H1 (cell line): ENCODE data around the gene CADM2. TPM values are rescaled to one million over a fixed set of nuclear protein-coding genes. Genes with fewer than 3 reads are reported as not detected.

Experiments used
- CTCF ChIA-PET: fragments of 300-600 bp; sonication (Branson Sonifier 250); formaldehyde crosslinking; loops from one replicate; lab custom pipeline; 2021; ENCODE audit not compliant: partially characterized antibody; lab: Charles Lee
- POLR2A ChIA-PET: fragments of 300-600 bp; sonication (Branson Sonifier 250); formaldehyde crosslinking; loops from one replicate; lab custom pipeline; 2021; ENCODE audit warnings: inconsistent platforms; ENCODE audit not compliant: partially characterized antibody; lab: Charles Lee
- DNase-seq, 2 experiments: peaks; one replicate each; pipeline versions ENCODE4 v3.0.0 to v3.0.0-alpha.2; 2010 to 2022; ENCODE audit warnings: low spot score in 2 of 2, low read depth in 1 of 2, mixed read lengths in 1 of 2
- FAIRE-seq: peaks from 2 replicates; lab custom pipeline; 2011; peaks lifted over from hg19 to GRCh38; lab: Jason Lieb, UNC
- H2AFZ ChIP-seq: 2 replicates; pipeline ENCODE4 v1.8.1; 2012; ENCODE audit warnings: low read length, inconsistent platforms
- H2AK5ac ChIP-seq: 2 replicates; pipeline ENCODE4 v1.6.1; 2013; ENCODE audit warnings: low read depth, low read length
- H2BK120ac ChIP-seq: replicated peaks from 2 replicates; pipeline ENCODE3; 2013; ENCODE audit warnings: low read depth, low read length, inconsistent platforms
- H2BK12ac ChIP-seq: 2 replicates; pipeline ENCODE4 v1.6.1; 2013; ENCODE audit warnings: low read depth, low read length
- H2BK15ac ChIP-seq: 2 replicates; pipeline ENCODE4 v1.6.1; 2013; ENCODE audit warnings: low read length
- H2BK20ac ChIP-seq: 2 replicates; pipeline ENCODE4 v1.6.1; 2013; ENCODE audit warnings: low read length
- H2BK5ac ChIP-seq: 2 replicates; pipeline ENCODE4 v1.6.1; 2013; ENCODE audit warnings: low read depth, low read length
- H3K14ac ChIP-seq: 2 replicates; pipeline ENCODE4 v1.6.1; 2013; ENCODE audit warnings: inconsistent platforms; ENCODE audit not compliant: insufficient read length
- H3K18ac ChIP-seq: 2 replicates; pipeline ENCODE4 v1.6.1; 2013; ENCODE audit warnings: low read length; ENCODE audit errors: extremely low read depth
- H3K23ac ChIP-seq: 2 replicates; pipeline ENCODE4 v1.6.1; 2013; ENCODE audit warnings: inconsistent platforms; ENCODE audit not compliant: insufficient read length
- H3K23me2 ChIP-seq: 2 replicates; pipeline ENCODE4 v1.6.1; 2013; ENCODE audit warnings: low read depth, low read length
- H3K27ac ChIP-seq: 2 replicates; pipeline ENCODE4 v1.6.1; 2011; ENCODE audit warnings: low read depth, low read length, inconsistent platforms
- H3K27me3 ChIP-seq, 4 experiments: replicated peaks in 1 of 4; 1 replicate in 1 of 4; 2 replicates in 3 of 4; pipeline versions ENCODE4 v1.6.1 to v1.8.1; 2011 to 2013; ENCODE audit warnings: low read length in 3 of 4, mild to moderate bottlenecking in 3 of 4, inconsistent platforms in 2 of 4, mixed read lengths in 2 of 4, moderate library complexity in 1 of 4; ENCODE audit not compliant: control insufficient read depth in 3 of 4, insufficient read depth in 3 of 4; ENCODE audit errors: extremely low read depth in 1 of 4
- H3K36me3 ChIP-seq, 4 experiments: 2 replicates each; pipeline versions ENCODE4 v1.6.1 to v1.8.1; 2011 to 2013; ENCODE audit warnings: mild to moderate bottlenecking in 4 of 4, low read length in 3 of 4, moderate library complexity in 2 of 4, control low read depth in 1 of 4, inconsistent platforms in 1 of 4; ENCODE audit not compliant: insufficient read depth in 4 of 4, control insufficient read depth in 2 of 4
- H3K4ac ChIP-seq: replicated peaks from 2 replicates; pipeline ENCODE3; 2013; ENCODE audit warnings: low read length, low read depth, mixed read lengths, inconsistent platforms; ENCODE audit not compliant: insufficient read length
- H3K4me1 ChIP-seq, 4 experiments: replicated peaks in 1 of 4; 1 replicate in 1 of 4; 2 replicates in 3 of 4; pipeline versions ENCODE4 v1.6.1 to v1.8.1; 2011 to 2013; ENCODE audit warnings: low read length in 3 of 4, inconsistent platforms in 2 of 4, mixed read lengths in 1 of 4; ENCODE audit not compliant: insufficient read depth in 4 of 4, control insufficient read depth in 3 of 4
- H3K4me2 ChIP-seq, 2 experiments: 2 replicates each; pipeline versions ENCODE4 v1.6.1 to v1.8.1; 2011 to 2013; ENCODE audit warnings: low read depth in 2 of 2, low read length in 2 of 2, control low read depth in 1 of 2, inconsistent platforms in 1 of 2, mild to moderate bottlenecking in 1 of 2; ENCODE audit not compliant: insufficient read depth in 1 of 2
- H3K4me3 ChIP-seq, 4 experiments: fragments of 200-600, 300-600 bp in 1 of 4; sonication (generic), shearing (Covaris generic), sonication (Bioruptor Twin) in 1 of 4; 2 replicates each; pipeline versions ENCODE4 v1.5.1 to v1.8.1; 2011 to 2016; ENCODE audit warnings: low read length in 4 of 4, low read depth in 3 of 4, control low read depth in 2 of 4, inconsistent platforms in 2 of 4, mild to moderate bottlenecking in 2 of 4, mixed read lengths in 1 of 4, moderate library complexity in 1 of 4; ENCODE audit not compliant: insufficient read depth in 2 of 4; ENCODE audit errors: extremely low read depth in 1 of 4
- H3K56ac ChIP-seq: replicated peaks from 2 replicates; pipeline ENCODE3; 2013; ENCODE audit warnings: low read depth, mild to moderate bottlenecking, mixed read lengths, low read length, inconsistent platforms; ENCODE audit not compliant: insufficient read length
- H3K79me1 ChIP-seq: 2 replicates; pipeline ENCODE4 v1.6.1; 2013; ENCODE audit warnings: low read depth, low read length, control low read depth
- H3K79me2 ChIP-seq, 2 experiments: 2 replicates each; pipeline versions ENCODE4 v1.6.1 to v1.8.1; 2012 to 2013; ENCODE audit warnings: low read length in 2 of 2, mild to moderate bottlenecking in 2 of 2, inconsistent platforms in 1 of 2; ENCODE audit not compliant: insufficient read depth in 2 of 2, control insufficient read depth in 1 of 2
- H3K9ac ChIP-seq, 4 experiments: replicated peaks in 1 of 4; 1 replicate in 1 of 4; 2 replicates in 3 of 4; pipeline versions ENCODE4 v1.6.1 to v1.8.1; 2011 to 2013; ENCODE audit warnings: low read depth in 3 of 4, low read length in 3 of 4, control low read depth in 2 of 4, mild to moderate bottlenecking in 2 of 4, moderate library complexity in 2 of 4, inconsistent platforms in 1 of 4; ENCODE audit errors: extremely low read depth in 1 of 4
- H3K9me3 ChIP-seq, 2 experiments: 2 replicates each; pipeline versions ENCODE4 v1.6.1 to v1.8.1; 2012 to 2013; ENCODE audit warnings: mild to moderate bottlenecking in 2 of 2, moderate library complexity in 2 of 2, control low read depth in 1 of 2, inconsistent platforms in 1 of 2, low read depth in 1 of 2, low read length in 1 of 2, mixed read lengths in 1 of 2; ENCODE audit not compliant: insufficient read depth in 2 of 2
- H4K20me1 ChIP-seq, 2 experiments: replicated peaks in 1 of 2; 2 replicates each; pipeline versions ENCODE3 to v1.8.1; 2011 to 2013; ENCODE audit warnings: inconsistent platforms in 2 of 2, low read length in 2 of 2, mild to moderate bottlenecking in 1 of 2; ENCODE audit not compliant: insufficient read depth in 2 of 2, control insufficient read depth in 1 of 2
- H4K5ac ChIP-seq: 2 replicates; pipeline ENCODE4 v1.6.1; 2013; ENCODE audit warnings: low read length, low read depth, mixed read lengths, inconsistent platforms; ENCODE audit not compliant: insufficient read length
- H4K8ac ChIP-seq: 2 replicates; pipeline ENCODE4 v1.8.0; 2013; ENCODE audit warnings: mild to moderate bottlenecking, moderate library complexity, low read length, inconsistent platforms; ENCODE audit not compliant: insufficient read depth; ENCODE audit errors: extremely low read depth
- H4K91ac ChIP-seq: replicated peaks from 2 replicates; pipeline ENCODE3; 2013; ENCODE audit warnings: low read length, mixed read lengths, inconsistent platforms; ENCODE audit not compliant: insufficient read length
- CTCF ChIP-seq, 3 experiments: IDR thresholded peaks; 1 replicate in 2 of 3; 2 replicates in 1 of 3; pipeline versions ENCODE4 v1.5.1 to v1.6.1; 2011; ENCODE audit warnings: low read length in 3 of 3, mild to moderate bottlenecking in 3 of 3, inconsistent platforms in 2 of 3, low read depth in 1 of 3, moderate library complexity in 1 of 3; ENCODE audit not compliant: insufficient read depth in 1 of 3; ENCODE audit errors: control extremely low read depth in 1 of 3
- GABPA ChIP-seq: IDR thresholded peaks from 2 replicates; pipeline ENCODE4 v1.6.1; 2011; ENCODE audit warnings: mild to moderate bottlenecking, low read length, moderate library complexity, borderline replicate concordance; ENCODE audit not compliant: insufficient read depth
- JUND ChIP-seq: IDR thresholded peaks from 2 replicates; pipeline ENCODE4 v1.6.1; 2011; ENCODE audit warnings: mild to moderate bottlenecking, improper control_type of control experiment, low read length
- KDM5A ChIP-seq: fragments of 200-600 bp; IDR thresholded peaks from 2 replicates; pipeline ENCODE4 v1.7.1; 2012; ENCODE audit warnings: mild to moderate bottlenecking, low read length, inconsistent platforms, mixed read lengths
- RNF2 ChIP-seq: fragments of 200-900, 300-1000 bp; sonication (generic); IDR thresholded peaks from 2 replicates; pipeline ENCODE4 v1.7.1; 2016; ENCODE audit warnings: borderline replicate concordance, low read depth, mild to moderate bottlenecking, antibody characterized with exemption, low read length; ENCODE audit not compliant: poor library complexity, severe bottlenecking; ENCODE audit errors: missing control alignments
- SAP30 ChIP-seq: fragments of 300-600 bp; sonication (generic); IDR thresholded peaks from 2 replicates; pipeline ENCODE4 v1.7.1; 2012; ENCODE audit warnings: low read length, moderate library complexity, mild to moderate bottlenecking, inconsistent platforms; ENCODE audit not compliant: insufficient read depth, insufficient replicate concordance
- SP2 ChIP-seq: IDR thresholded peaks from 2 replicates; pipeline ENCODE4 v1.6.1; 2012; ENCODE audit warnings: mild to moderate bottlenecking, low read length, inconsistent platforms
- SP4 ChIP-seq: IDR thresholded peaks from 2 replicates; pipeline ENCODE4 v1.6.1; 2012; ENCODE audit warnings: low read length, inconsistent platforms
- TAF7 ChIP-seq: optimal IDR thresholded peaks from 2 replicates; pipeline ENCODE3; 2011; ENCODE audit warnings: low read depth, mild to moderate bottlenecking, inconsistent platforms, low read length, moderate library complexity, borderline replicate concordance
- YY1 ChIP-seq: IDR thresholded peaks from 2 replicates; pipeline ENCODE4 v1.6.1; 2011; ENCODE audit warnings: low read depth, mild to moderate bottlenecking, low read length
- WGBS, 2 experiments: shearing (Covaris generic) in 1 of 2; methylation state at CpG; one replicate each; pipeline versions ENCODE4 v1.1.6 to v1.1.7; 2013 to 2015; ENCODE audit warnings: low lambda C conversion rate in 2 of 2, mixed read lengths in 2 of 2, inconsistent platforms in 1 of 2, low coverage in 1 of 2, missing lambda C conversion rate in 1 of 2; ENCODE audit not compliant: insufficient replicate concordance in 2 of 2, insufficient coverage in 1 of 2, insufficient read length in 1 of 2; ENCODE audit errors: extremely low coverage in 1 of 2, missing lambda C conversion rate in 1 of 2; 5-methylcytosine and 5-hydroxymethylcytosine counted together
- polyA plus RNA-seq, 7 experiments: library from polyadenylated mRNA; depleted of rRNA in 3 of 7; stranded (reverse) in 5 of 7; unstranded in 2 of 7; fragments of >200 nt in 5 of 7; fragments of 200-250 nt in 2 of 7; gene quantifications; 1 replicate in 5 of 7; 2 replicates in 1 of 7; 4 replicates in 1 of 7; pipeline versions ENCODE4 v1.2.1 to v1.2.3, GENCODE V29; 2011 to 2013; ENCODE audit warnings: missing spikeins in 2 of 7, mixed read lengths in 2 of 7
- total RNA-seq: library from RNA; stranded (reverse); fragmentation: NEBNext Ultra II Directional; extraction: Animal tissue kit (Norgen Biotek cat#: 25700); gene quantifications from 2 replicates; pipeline ENCODE4 v1.2.1, GENCODE V29; 2021

The CADM2 gene
- total and polyA plus RNA-seq, 2 of the 8 experiments (the other 6 are each of a cell fraction or from before 2014, with no cell fraction given): 14.9 to 20.9 TPM

GRCh38 chr3:85790445-85791030 is 831.7 kb downstream of the CADM2 start:
- H3K27ac ChIP-seq: no peak overlapping the region
- H4K20me1 ChIP-seq: no peaks in the 10 kb centered on the region
- 0 out of 4 replicates have a peak overlapping the region, but pooled peaks of 1 of the 2 experiments have one; percentile 3 for H3K4me2 ChIP-seq
- no peak overlapping the region for H3K18ac ChIP-seq
- H3K4me1 ChIP-seq: no peaks in the 10 kb centered on the region; a peak in 1 of 7 replicates
- no peaks in the 10 kb centered on the region for H3K79me2 ChIP-seq
- TF ChIP-seq SP4 (no peak), CTCF (IDR thresholded peaks at IDR 0.05; ENCODE audit: control extremely low read depth in 1 of 3, insufficient read depth in 1 of 3, low read depth in 1 of 3, low read length in 3 of 3) (no peak), TAF7 (no peak), KDM5A (no peak), YY1 (no peak), RNF2 (no peak), JUND (no peak), SAP30 (no peak), GABPA (no peak), SP2 (no peak)
- TF ChIP-seq, all 59 proteins: peak for 0
- Histone ChIP-seq H3K23me2 (no peaks in the 10 kb centered on the region; the same call in 1 of the 2 replicates), H3K56ac (no peak overlapping the region), H4K5ac (no peak overlapping the region), H3K79me1 (no peaks in the 10 kb centered on the region), H3K36me3 (no peaks in the 10 kb centered on the region), H2BK15ac (no peak overlapping the region), H2BK12ac (no peak overlapping the region), H2AFZ (peak overlapping the region; percentile 98), H2BK120ac (no peak overlapping the region), H3K4ac (no peak overlapping the region), H4K8ac (no peak overlapping the region; the same call in 1 of the 2 replicates), H2BK20ac (no peak overlapping the region), H3K27me3 (peaks cover 0 to 1% (median 0%) of the 10 kb centered on the region in 4 experiments; a peak in 1 of 7 replicates), H3K14ac (no peak overlapping the region), H3K9ac (no peak overlapping the region), H2AK5ac (no peak overlapping the region), H2BK5ac (no peak overlapping the region), H3K9me3 (no peaks in the 10 kb centered on the region), H3K4me3 (no peak overlapping the region), H3K23ac (no peak overlapping the region), H4K91ac (no peak overlapping the region)
- DNase-seq: no peak
- 90% methylated on average over 5 of the region's 5 CpGs; no CpG with 5 or more reads in 1 of the 2 experiments for WGBS, 2 experiments
- no peak for FAIRE-seq
- CTCF ChIA-PET: no interaction called here
- POLR2A ChIA-PET: no interaction called here
